ENCODE data around the gene SNRNP25. TPM values are rescaled to one million over a fixed set of nuclear protein-coding genes. Genes with fewer than 3 reads are reported as not detected.

The SNRNP25 gene
- total RNA-seq, 2 donors from 2014 or later: 54.2 to 66.4 TPM

- H3K4me3 ChIP-seq (ENCODE audit: low read length): no peak overlapping the region
These were observed 41.3 kb downstream of the SNRNP25 start for GRCh38 chr16:94918-95265.

GRCh38 chr16:96935-97381 is 43.3 kb downstream of the SNRNP25 start:
- H3K27ac ChIP-seq (ENCODE audit: low read depth, low read length): no peak overlapping the region
- WGBS, 2 experiments (ENCODE audit: insufficient coverage in 1 of 2, insufficient read length in 1 of 2): 21 to 29% methylated on average over 7 to 11 of the region's 11 CpGs
- peaks cover 7% of the 10 kb centered on the region for H3K4me1 ChIP-seq (ENCODE audit: control insufficient read depth, insufficient read depth, low read length)
- peaks cover 10% of the 10 kb centered on the region for H3K4me1 Mint-ChIP-seq
- peak; percentile 98 for DNase-seq
- peak; percentile 99 for TF ChIP-seq CTCF (conservative IDR thresholded peaks at IDR 0.05)
- H3K27ac Mint-ChIP-seq: no peak overlapping the region
- H3K36me3 Mint-ChIP-seq (ENCODE audit: low read depth): peaks cover 17% of the 10 kb centered on the region
- H3K9me3 Mint-ChIP-seq: no peaks in the 10 kb centered on the region
- no peaks in the 10 kb centered on the region for H3K27me3 ChIP-seq (ENCODE audit: control insufficient read depth, insufficient read depth, low read length, poor library complexity, severe bottlenecking)
- no peak overlapping the region for H3K9ac ChIP-seq (ENCODE audit: extremely low read depth, low read length, poor library complexity, severe bottlenecking)
- no peaks in the 10 kb centered on the region for H3K9me3 ChIP-seq (ENCODE audit: control insufficient read depth, low read length)
- H3K36me3 ChIP-seq (ENCODE audit: control insufficient read depth, insufficient read depth, low read length): peaks cover 5% of the 10 kb centered on the region
- H3K27me3 Mint-ChIP-seq (ENCODE audit: insufficient read depth): no peaks in the 10 kb centered on the region
- no peak overlapping the region for H3K4me3 Mint-ChIP-seq
- no peak overlapping the region for H3K4me3 ChIP-seq (ENCODE audit: low read length)

More at GRCh38 chr16:94918-95265, 41.3 kb downstream of the SNRNP25 start:
- H3K27me3 Mint-ChIP-seq (ENCODE audit: insufficient read depth): no peaks in the 10 kb centered on the region
- Histone ChIP-seq H3K27ac (ENCODE audit: low read depth, low read length) (no peak overlapping the region), H3K4me1 (ENCODE audit: control insufficient read depth, insufficient read depth, low read length) (peaks cover 7% of the 10 kb centered on the region), H3K27me3 (ENCODE audit: control insufficient read depth, insufficient read depth, low read length, poor library complexity, severe bottlenecking) (no peaks in the 10 kb centered on the region), H3K9ac (ENCODE audit: extremely low read depth, low read length, poor library complexity, severe bottlenecking) (no peak overlapping the region), H3K9me3 (ENCODE audit: control insufficient read depth, low read length) (no peaks in the 10 kb centered on the region), H3K36me3 (ENCODE audit: control insufficient read depth, insufficient read depth, low read length) (peaks cover 5% of the 10 kb centered on the region)
- H3K27ac Mint-ChIP-seq: no peak overlapping the region
- TF ChIP-seq CTCF (conservative IDR thresholded peaks at IDR 0.05): no peak
- DNase-seq: no peak
- peaks cover 20% of the 10 kb centered on the region for H3K36me3 Mint-ChIP-seq (ENCODE audit: low read depth)
- no peak overlapping the region for H3K4me3 Mint-ChIP-seq
- 86 to 97% methylated on average over 5 of the region's 5 CpGs for WGBS, 2 experiments (ENCODE audit: insufficient coverage in 1 of 2, insufficient read length in 1 of 2)
- H3K4me1 Mint-ChIP-seq: peaks cover 10% of the 10 kb centered on the region
- H3K9me3 Mint-ChIP-seq: no peaks in the 10 kb centered on the region

GRCh38 chr16:97822-98221 is 44.2 kb downstream of the SNRNP25 start:
- H3K36me3 Mint-ChIP-seq (ENCODE audit: low read depth): peaks cover 23% of the 10 kb centered on the region
- Histone ChIP-seq H3K4me1 (ENCODE audit: control insufficient read depth, insufficient read depth, low read length) (peaks cover 7% of the 10 kb centered on the region), H3K27ac (ENCODE audit: low read depth, low read length) (no peak overlapping the region), H3K9ac (ENCODE audit: extremely low read depth, low read length, poor library complexity, severe bottlenecking) (no peak overlapping the region), H3K27me3 (ENCODE audit: control insufficient read depth, insufficient read depth, low read length, poor library complexity, severe bottlenecking) (no peaks in the 10 kb centered on the region), H3K4me3 (ENCODE audit: low read length) (no peak overlapping the region), H3K36me3 (ENCODE audit: control insufficient read depth, insufficient read depth, low read length) (peaks cover 5% of the 10 kb centered on the region), H3K9me3 (ENCODE audit: control insufficient read depth, low read length) (no peaks in the 10 kb centered on the region)
- H3K4me3 Mint-ChIP-seq: no peak overlapping the region
- 83 to 90% methylated on average over 3 to 8 of the region's 8 CpGs for WGBS, 2 experiments (ENCODE audit: insufficient coverage in 1 of 2, insufficient read length in 1 of 2)
- TF ChIP-seq CTCF (conservative IDR thresholded peaks at IDR 0.05): no peak
- no peaks in the 10 kb centered on the region for H3K27me3 Mint-ChIP-seq (ENCODE audit: insufficient read depth)
- DNase-seq: peak; percentile 41
- H3K27ac Mint-ChIP-seq: no peak overlapping the region
- peaks cover 10% of the 10 kb centered on the region for H3K4me1 Mint-ChIP-seq
- no peaks in the 10 kb centered on the region for H3K9me3 Mint-ChIP-seq
